ENCODE results near the gene NRN1L.
A peak's percentile ranks its signal among the peaks of the same experiment; 100 is the strongest.

The NRN1L gene

DNA sequence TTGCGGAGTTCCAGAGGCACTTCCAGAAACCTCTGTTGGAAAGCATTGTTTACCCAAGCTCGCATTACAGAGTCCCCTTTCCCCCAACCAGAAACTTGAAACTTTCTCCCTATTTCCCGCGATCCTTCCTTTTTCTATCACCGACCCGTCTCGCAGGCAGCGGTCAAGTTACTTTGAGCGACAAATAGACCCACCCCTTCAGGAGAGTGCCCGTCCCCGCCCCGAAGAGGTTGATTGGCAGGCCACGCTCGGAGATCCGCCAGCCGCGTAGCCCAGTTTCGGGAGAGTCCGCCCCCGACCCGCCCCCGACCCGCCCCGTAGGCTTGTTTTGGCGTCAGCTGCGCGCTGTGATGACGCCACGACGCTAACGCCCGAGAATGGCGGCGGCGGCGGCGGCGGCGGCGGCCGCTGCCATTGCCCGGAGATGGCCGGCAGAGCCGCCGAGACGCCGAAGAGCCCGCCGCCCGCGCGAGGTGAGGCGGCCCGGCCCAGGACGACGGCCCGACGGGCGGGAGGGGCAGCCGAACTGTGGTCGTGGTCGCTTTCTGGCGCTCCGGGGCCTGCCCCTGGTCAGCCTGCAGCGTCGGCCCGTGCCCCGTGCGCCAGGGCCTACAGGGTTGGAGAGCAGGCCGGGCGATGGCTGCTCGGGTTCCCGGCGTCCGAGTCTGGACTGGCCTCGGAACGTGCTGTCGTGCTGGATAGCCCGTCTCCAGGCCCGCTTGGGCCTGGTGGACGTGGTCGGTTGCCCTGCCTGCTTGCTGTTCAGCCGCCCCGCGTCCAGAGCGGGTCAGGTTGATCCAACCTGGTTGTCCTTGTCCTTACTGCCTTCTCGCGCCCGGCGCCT lies 8.4 kb downstream of the NRN1L start, which contains the start of gene PSKH1:
TSS of gene PSKH1 (plus strand) at position 356 of the 844 bp plus-strand sequence. CDS start 15,496 bp downstream, outside the sequence.
- peak within 1 kb of the TSS; percentile 93 for H3K4me3 ChIP-seq (ENCODE audit: low read depth, low read length)
- TF ChIP-seq, protein P1, sequence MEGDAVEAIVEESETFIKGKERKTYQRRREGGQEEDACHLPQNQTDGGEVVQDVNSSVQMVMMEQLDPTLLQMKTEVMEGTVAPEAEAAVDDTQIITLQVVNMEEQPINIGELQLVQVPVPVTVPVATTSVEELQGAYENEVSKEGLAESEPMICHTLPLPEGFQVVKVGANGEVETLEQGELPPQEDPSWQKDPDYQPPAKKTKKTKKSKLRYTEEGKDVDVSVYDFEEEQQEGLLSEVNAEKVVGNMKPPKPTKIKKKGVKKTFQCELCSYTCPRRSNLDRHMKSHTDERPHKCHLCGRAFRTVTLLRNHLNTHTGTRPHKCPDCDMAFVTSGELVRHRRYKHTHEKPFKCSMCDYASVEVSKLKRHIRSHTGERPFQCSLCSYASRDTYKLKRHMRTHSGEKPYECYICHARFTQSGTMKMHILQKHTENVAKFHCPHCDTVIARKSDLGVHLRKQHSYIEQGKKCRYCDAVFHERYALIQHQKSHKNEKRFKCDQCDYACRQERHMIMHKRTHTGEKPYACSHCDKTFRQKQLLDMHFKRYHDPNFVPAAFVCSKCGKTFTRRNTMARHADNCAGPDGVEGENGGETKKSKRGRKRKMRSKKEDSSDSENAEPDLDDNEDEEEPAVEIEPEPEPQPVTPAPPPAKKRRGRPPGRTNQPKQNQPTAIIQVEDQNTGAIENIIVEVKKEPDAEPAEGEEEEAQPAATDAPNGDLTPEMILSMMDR (IDR thresholded peaks at IDR 0.05; ENCODE audit: borderline replicate concordance, insufficient read depth, low read depth, low read length): no peak

DNA sequence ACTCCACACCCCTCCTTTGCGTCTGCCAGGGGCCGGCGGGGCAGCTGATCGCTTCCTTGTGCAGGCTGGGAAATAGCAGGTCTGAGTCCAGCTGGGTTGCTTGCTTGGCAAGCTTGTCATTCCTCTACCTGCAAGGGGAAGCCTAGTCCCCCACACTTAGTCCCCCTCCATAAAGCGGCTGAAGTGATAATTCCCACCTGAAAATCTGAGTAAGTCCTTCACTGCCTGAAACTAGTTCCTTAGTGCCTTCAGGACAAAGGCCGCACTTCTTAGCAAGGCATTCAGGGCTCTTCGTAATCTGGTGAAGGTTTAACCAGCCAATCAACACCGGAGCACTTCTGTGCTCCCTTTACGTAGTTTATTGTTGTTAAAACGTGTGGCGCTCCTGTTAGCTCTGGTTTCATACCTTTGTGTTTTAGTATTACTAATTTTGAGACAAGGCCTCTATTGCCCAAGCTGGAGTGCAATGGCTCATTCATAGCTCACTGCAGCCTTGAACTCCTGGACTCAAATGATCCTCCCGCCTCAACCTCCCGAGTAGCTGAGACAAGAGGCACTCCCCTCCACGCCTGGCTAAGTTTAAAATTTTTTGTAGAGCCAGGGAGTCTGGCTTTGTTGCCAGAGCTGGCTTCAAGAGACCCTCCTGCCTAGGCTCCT lies 9.2 kb downstream of the NRN1L start:
- peak overlapping the region; percentile 93 for H3K4me3 ChIP-seq (ENCODE audit: low read depth, low read length)
- TF ChIP-seq, protein P1 (IDR thresholded peaks at IDR 0.05; ENCODE audit: borderline replicate concordance, insufficient read depth, low read depth, low read length): no peak

DNA sequence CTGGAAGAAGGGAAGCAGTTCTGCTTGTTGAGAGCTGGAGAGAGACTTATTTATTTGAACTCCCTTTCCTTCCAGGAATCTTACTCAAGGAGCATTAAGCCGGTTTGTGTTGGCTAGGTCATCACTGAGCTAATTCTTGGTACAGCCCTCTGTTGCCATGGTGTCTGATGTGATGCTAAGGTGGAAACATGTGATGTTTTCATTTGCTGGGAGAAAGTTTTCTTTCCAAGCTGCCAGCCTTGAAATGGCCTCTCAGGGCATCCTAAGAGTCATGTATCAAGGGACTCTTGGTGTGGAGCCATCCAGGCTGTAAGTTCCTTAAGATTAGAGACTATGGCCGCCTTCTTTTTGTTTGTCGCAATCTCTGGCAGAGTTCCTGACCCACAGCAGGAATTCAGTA lies 12.5 kb downstream of the NRN1L start:
- H3K4me3 ChIP-seq (ENCODE audit: low read depth, low read length): no peak overlapping the region
- TF ChIP-seq, protein P1 (IDR thresholded peaks at IDR 0.05; ENCODE audit: borderline replicate concordance, insufficient read depth, low read depth, low read length): no peak

DNA sequence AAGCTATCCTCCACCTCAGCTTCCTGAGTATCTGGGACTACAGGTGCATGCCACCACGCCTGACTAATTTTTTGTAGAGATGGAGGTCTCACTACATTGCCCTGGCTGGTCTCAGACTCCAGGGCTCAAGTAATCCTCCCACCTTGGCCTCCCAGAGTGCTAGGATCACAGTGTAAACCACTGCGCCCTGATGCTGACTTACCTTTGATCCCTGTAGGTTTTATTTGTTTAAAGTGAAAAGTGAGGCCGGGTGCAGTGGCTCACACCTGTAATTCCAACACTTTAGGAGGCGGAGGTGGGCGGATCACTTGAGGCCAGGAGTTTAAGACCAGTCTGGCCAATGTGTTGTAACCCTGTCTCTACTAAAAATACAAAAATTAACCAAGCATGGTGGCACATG lies 17.0 kb downstream of the NRN1L start:
- H3K4me3 ChIP-seq (ENCODE audit: low read depth, low read length): no peak overlapping the region
- TF ChIP-seq, protein P1 (IDR thresholded peaks at IDR 0.05; ENCODE audit: borderline replicate concordance, insufficient read depth, low read depth, low read length): no peak

DNA sequence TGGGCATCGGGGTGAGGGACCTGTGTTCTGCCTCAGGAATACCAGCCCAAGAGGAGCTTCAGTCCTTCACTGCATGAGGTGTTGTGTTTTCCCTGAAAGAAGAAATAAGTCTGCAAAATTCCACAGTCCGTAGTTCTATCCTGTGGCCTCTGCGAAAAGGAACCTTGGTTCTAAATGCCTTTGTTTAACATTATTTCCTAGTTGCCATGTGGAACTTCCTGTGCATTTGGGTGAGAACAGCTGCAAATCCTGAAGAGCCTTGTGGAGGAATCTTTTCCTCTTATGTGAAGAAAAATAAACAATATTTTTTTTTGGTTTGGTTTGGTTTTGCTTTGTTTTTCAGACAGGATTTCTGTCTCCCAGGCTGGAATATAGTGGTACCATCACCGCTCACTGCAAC lies 18.1 kb downstream of the NRN1L start:
- no peak overlapping the region for H3K4me3 ChIP-seq (ENCODE audit: low read depth, low read length)
- TF ChIP-seq, protein P1 (IDR thresholded peaks at IDR 0.05; ENCODE audit: borderline replicate concordance, insufficient read depth, low read depth, low read length): no peak

DNA sequence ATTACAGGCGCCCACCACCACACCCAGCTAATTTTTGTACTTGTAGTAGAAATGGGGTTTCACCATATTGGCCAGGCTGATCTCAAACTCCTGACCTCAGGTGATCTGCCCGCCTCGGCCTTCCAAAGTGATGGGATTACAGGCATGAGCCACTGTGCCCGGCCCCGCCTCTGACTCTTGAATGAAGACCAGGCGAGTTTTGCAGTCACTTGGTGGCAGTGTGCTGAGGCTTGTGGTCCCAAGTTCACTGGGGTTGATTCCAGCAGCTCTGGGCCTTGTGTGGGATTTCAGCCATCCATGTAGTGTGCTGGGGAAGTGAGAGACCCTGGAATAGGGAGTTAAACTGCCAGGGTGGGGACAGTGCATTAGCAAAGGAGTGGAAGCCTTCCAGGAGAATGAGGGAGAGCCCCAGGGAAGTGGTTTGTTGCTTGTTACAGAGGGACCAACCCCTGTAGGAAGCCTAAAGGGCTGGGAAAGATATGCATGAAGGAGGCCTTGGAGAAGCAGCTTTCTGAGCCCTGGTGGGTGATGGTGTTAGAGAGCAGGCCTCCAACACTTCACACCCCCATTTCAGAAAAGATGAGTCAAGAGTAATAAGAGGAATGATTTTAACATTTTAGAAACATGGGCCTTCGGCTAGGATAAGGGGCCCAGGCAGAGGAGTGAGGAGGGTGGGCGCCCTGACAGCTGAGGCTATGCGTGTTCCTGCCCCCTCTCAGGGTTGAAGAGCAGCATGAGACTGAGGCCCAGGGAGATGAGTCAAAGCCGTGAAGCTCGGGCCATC lies 22.9 kb downstream of the NRN1L start:
- no peak overlapping the region for H3K4me3 ChIP-seq (ENCODE audit: low read depth, low read length)
- TF ChIP-seq, protein P1 (IDR thresholded peaks at IDR 0.05; ENCODE audit: borderline replicate concordance, insufficient read depth, low read depth, low read length): no peak

All from GM12875 (cell line).